ENCODE measurements around the gene TRIO.
"Not testable (repeated sequence)": the region's sequence is repeated elsewhere in the genome, so short reads cannot be mapped to it uniquely, and the experiment has no call there.

TRIO gene

GRCh38 chr5:14369780-14370179 lies 226.6 kb downstream of the TRIO start:
- no peak for DNase-seq

- no peak for DNase-seq
Measured at GRCh38 chr5:14370386-14370785, 227.2 kb downstream of the TRIO start.

- no peak for DNase-seq
Measured at GRCh38 chr5:14373685-14374084, 230.5 kb downstream of the TRIO start.

GRCh38 chr5:14374100-14374499 lies 231.0 kb downstream of the TRIO start:
- no peak for DNase-seq

- no peak for DNase-seq
Measured at GRCh38 chr5:14376789-14377188, 233.6 kb downstream of the TRIO start.

GRCh38 chr5:14379739-14380497 lies 236.8 kb downstream of the TRIO start:
- no peak for DNase-seq

GRCh38 chr5:14380712-14381111 lies 237.6 kb downstream of the TRIO start:
- DNase-seq, result no peak

GRCh38 chr5:14382640-14383039 lies 239.5 kb downstream of the TRIO start:
- no peak for DNase-seq

- no peak for DNase-seq
Measured at GRCh38 chr5:14383923-14384322, 240.8 kb downstream of the TRIO start.

GRCh38 chr5:14385019-14385418 lies 241.9 kb downstream of the TRIO start:
- peak; percentile 63 for DNase-seq

GRCh38 chr5:14386884-14387624 lies 243.9 kb downstream of the TRIO start:
- DNase-seq, result no peak

GRCh38 chr5:14388741-14389140 lies 245.6 kb downstream of the TRIO start:
- no peak for DNase-seq

GRCh38 chr5:14392552-14392951 lies 249.4 kb downstream of the TRIO start:
- DNase-seq, result not testable (repeated sequence)

GRCh38 chr5:14394365-14394764 lies 251.2 kb downstream of the TRIO start:
- DNase-seq, result no peak

- no peak for DNase-seq
Measured at GRCh38 chr5:14395411-14395810, 252.3 kb downstream of the TRIO start.

- DNase-seq, result no peak
Measured at GRCh38 chr5:14396066-14396465, 252.9 kb downstream of the TRIO start.

- no peak for DNase-seq
Measured at GRCh38 chr5:14396737-14397136, 253.6 kb downstream of the TRIO start.

- DNase-seq, result no peak
Measured at GRCh38 chr5:14397717-14398116, 254.6 kb downstream of the TRIO start.

- no peak for DNase-seq
Measured at GRCh38 chr5:14399054-14399692, 256.0 kb downstream of the TRIO start.

- no peak for DNase-seq
Measured at GRCh38 chr5:14400085-14400484, 256.9 kb downstream of the TRIO start.

GRCh38 chr5:14400611-14401010 lies 257.5 kb downstream of the TRIO start:
- no peak for DNase-seq

GRCh38 chr5:14401639-14402038 lies 258.5 kb downstream of the TRIO start:
- no peak for DNase-seq

GRCh38 chr5:14402424-14402823 lies 259.3 kb downstream of the TRIO start:
- no peak for DNase-seq

- DNase-seq, result no peak
Measured at GRCh38 chr5:14404780-14405179, 261.6 kb downstream of the TRIO start.

Measured in activated CD8-positive, alpha-beta memory T cell treated with anti-CD3 and anti-CD28 coated beads for 24 hours (primary cell).